Astrocyte (in vitro differentiated cells and primary cell): ENCODE measurements around the gene ACKR2. TPM values are rescaled to one million over a fixed set of nuclear protein-coding genes. Genes with fewer than 3 reads are reported as not detected.

Experiments used
- DNase-seq: peaks from one replicate; pipeline ENCODE4 v3.0.0-alpha.2; 2010; ENCODE audit warnings: low read depth
- FAIRE-seq: peaks from 2 replicates; lab custom pipeline; 2011; peaks lifted over from hg19 to GRCh38; lab: Jason Lieb, UNC
- H2AFZ ChIP-seq: 2 replicates; pipeline ENCODE4 v1.6.0; 2012; ENCODE audit warnings: low read depth, low read length, inconsistent platforms
- H3K27ac ChIP-seq: 2 replicates; pipeline ENCODE4 v1.5.1; 2011; ENCODE audit warnings: low read depth, low read length, inconsistent platforms
- H3K27me3 ChIP-seq: 2 replicates; pipeline ENCODE4 v1.6.0; 2011; ENCODE audit warnings: low read length, inconsistent platforms; ENCODE audit not compliant: insufficient read depth
- H3K36me3 ChIP-seq: 2 replicates; pipeline ENCODE4 v1.5.1; 2011; ENCODE audit warnings: low read length, inconsistent platforms; ENCODE audit not compliant: insufficient read depth
- H3K4me1 ChIP-seq: 2 replicates; pipeline ENCODE4 v1.5.1; 2011; ENCODE audit warnings: low read length, inconsistent platforms; ENCODE audit not compliant: insufficient read depth
- H3K4me2 ChIP-seq: 2 replicates; pipeline ENCODE4 v1.6.0; 2012; ENCODE audit warnings: low read length, inconsistent platforms
- H3K4me3 ChIP-seq: 2 replicates; pipeline ENCODE4 v1.5.1; 2011; ENCODE audit warnings: low read depth, mild to moderate bottlenecking, low read length, inconsistent platforms; ENCODE audit not compliant: insufficient read depth
- H3K79me2 ChIP-seq: 2 replicates; pipeline ENCODE4 v1.6.0; 2012; ENCODE audit warnings: mild to moderate bottlenecking, low read length, inconsistent platforms; ENCODE audit not compliant: insufficient read depth
- H3K9ac ChIP-seq: 2 replicates; pipeline ENCODE4 v1.6.0; 2012; ENCODE audit warnings: mild to moderate bottlenecking, low read length, inconsistent platforms
- H3K9me3 ChIP-seq: 2 replicates; pipeline ENCODE4 v1.5.1; 2012; ENCODE audit warnings: low read depth, mild to moderate bottlenecking, low read length, inconsistent platforms; ENCODE audit not compliant: insufficient read depth
- H4K20me1 ChIP-seq: 2 replicates; pipeline ENCODE4 v1.6.0; 2012; ENCODE audit warnings: low read length, inconsistent platforms; ENCODE audit not compliant: insufficient read depth
- H3K27ac Mint-ChIP-seq: one replicate; pipeline ENCODE4 v1.8.0; 2021; ENCODE audit warnings: mild to moderate bottlenecking, mixed read lengths; ENCODE audit not compliant: unreplicated experiment
- H3K27me3 Mint-ChIP-seq: one replicate; pipeline ENCODE4 v1.8.0; 2021; ENCODE audit warnings: low read depth, mixed read lengths; ENCODE audit not compliant: unreplicated experiment
- H3K36me3 Mint-ChIP-seq: one replicate; pipeline ENCODE4 v1.8.0; 2021; ENCODE audit warnings: low read depth, mixed read lengths; ENCODE audit not compliant: unreplicated experiment
- H3K4me1 Mint-ChIP-seq: one replicate; pipeline ENCODE4 v1.8.0; 2021; ENCODE audit warnings: low read depth, mixed read lengths; ENCODE audit not compliant: unreplicated experiment
- H3K4me3 Mint-ChIP-seq: one replicate; pipeline ENCODE4 v1.8.0; 2021; ENCODE audit warnings: mild to moderate bottlenecking, moderate library complexity, mixed read lengths; ENCODE audit not compliant: unreplicated experiment
- H3K9me3 Mint-ChIP-seq: one replicate; pipeline ENCODE4 v1.8.0; 2021; ENCODE audit warnings: mild to moderate bottlenecking, mixed read lengths; ENCODE audit not compliant: unreplicated experiment
- CTCF ChIP-seq: IDR thresholded peaks from 2 replicates; pipeline ENCODE4 v1.5.1; 2011; ENCODE audit warnings: low read depth, mild to moderate bottlenecking, inconsistent platforms, low read length, moderate library complexity; ENCODE audit not compliant: insufficient read depth
- EZH2 ChIP-seq: IDR thresholded peaks from 2 replicates; pipeline ENCODE4 v1.6.1; 2012; ENCODE audit warnings: mild to moderate bottlenecking, low read length, inconsistent platforms; ENCODE audit not compliant: insufficient read depth
- total RNA-seq: library from RNA; stranded (reverse); gene quantifications from 2 replicates; pipeline ENCODE4 v1.2.1, GENCODE V29; 2021

The ACKR2 gene
- total RNA-seq, 1 donor from 2014 or later = 1.7 TPM

- peak overlapping the region; percentile 57 for H3K4me3 ChIP-seq
- Mint-ChIP-seq H3K9me3 (peaks cover 9% of the 10 kb centered on the region), H3K4me3 (no peak overlapping the region), H3K36me3 (no peaks in the 10 kb centered on the region), H3K4me1 (no peaks in the 10 kb centered on the region), H3K27me3 (peaks cover 11% of the 10 kb centered on the region), H3K27ac (no peak overlapping the region)
- H3K9ac ChIP-seq = peak overlapping the region; percentile 69
- peak overlapping the region; percentile 88 for H2AFZ ChIP-seq
- peak overlapping the region; percentile 86 for H3K4me2 ChIP-seq
- DNase-seq = no peak
- no peaks in the 10 kb centered on the region for H4K20me1 ChIP-seq
- H3K79me2 ChIP-seq = no peaks in the 10 kb centered on the region
- peaks cover 8% of the 10 kb centered on the region for H3K27me3 ChIP-seq
- no peaks in the 10 kb centered on the region for H3K9me3 ChIP-seq
- H3K27ac ChIP-seq = no peak overlapping the region
- TF ChIP-seq CTCF = no peak
- TF ChIP-seq EZH2 = no peak
- H3K36me3 ChIP-seq = no peaks in the 10 kb centered on the region
- no peaks in the 10 kb centered on the region for H3K4me1 ChIP-seq
- FAIRE-seq = no peak
These were observed 96.5 kb downstream of the ACKR2 start for GRCh38 chr3:42905740-42906069.

GRCh38 chr3:42906070-42906847 lies 97.0 kb downstream of the ACKR2 start, which contains the start of gene ZNF662:
Gene ZNF662, plus strand, starts transcription at chr3:42906142. Its CDS starts 1,973 bp downstream, at chr3:42908115.
- Histone ChIP-seq H3K4me2 (peak within 1 kb of the TSS; percentile 86), H3K27ac (no peak within 1 kb of the TSS), H3K9ac (peak within 1 kb of the TSS; percentile 69), H3K79me2 (no peaks in the 10 kb centered on the region), H2AFZ (peak within 1 kb of the TSS; percentile 88), H3K27me3 (peaks cover 8% of the 10 kb centered on the region), H3K4me1 (no peaks in the 10 kb centered on the region), H3K4me3 (peak within 1 kb of the TSS; percentile 57), H4K20me1 (no peaks in the 10 kb centered on the region), H3K36me3 (no peaks in the 10 kb centered on the region), H3K9me3 (no peaks in the 10 kb centered on the region)
- no peak for TF ChIP-seq CTCF
- TF ChIP-seq EZH2 = no peak
- FAIRE-seq (no peak), DNase-seq (no peak)
- H3K27me3 Mint-ChIP-seq = peaks cover 11% of the 10 kb centered on the region
- no peak within 1 kb of the TSS for H3K4me3 Mint-ChIP-seq
- H3K36me3 Mint-ChIP-seq = no peaks in the 10 kb centered on the region
- H3K9me3 Mint-ChIP-seq = peaks cover 11% of the 10 kb centered on the region
- H3K4me1 Mint-ChIP-seq = no peaks in the 10 kb centered on the region
- no peak within 1 kb of the TSS for H3K27ac Mint-ChIP-seq

- H2AFZ ChIP-seq = peak overlapping the region; percentile 88
- no peak for FAIRE-seq
These were observed 97.6 kb downstream of the ACKR2 start for GRCh38 chr3:42906848-42907183.

More at GRCh38 chr3:42906848-42907183, 97.6 kb downstream of the ACKR2 start:
- Mint-ChIP-seq H3K4me3 (no peak overlapping the region), H3K27ac (no peak overlapping the region), H3K36me3 (no peaks in the 10 kb centered on the region), H3K4me1 (no peaks in the 10 kb centered on the region), H3K9me3 (peaks cover 11% of the 10 kb centered on the region), H3K27me3 (peaks cover 11% of the 10 kb centered on the region)
- Histone ChIP-seq H4K20me1 (no peaks in the 10 kb centered on the region), H3K9ac (peak overlapping the region; percentile 69), H3K36me3 (no peaks in the 10 kb centered on the region), H3K27me3 (peaks cover 8% of the 10 kb centered on the region), H3K4me1 (no peaks in the 10 kb centered on the region), H3K79me2 (no peaks in the 10 kb centered on the region), H3K4me2 (peak overlapping the region; percentile 86), H3K9me3 (no peaks in the 10 kb centered on the region), H3K27ac (no peak overlapping the region), H3K4me3 (peak overlapping the region; percentile 57)
- no peak for DNase-seq
- TF ChIP-seq EZH2 = no peak
- no peak for TF ChIP-seq CTCF
